ENCODE data around the gene DDX25. TPM values are rescaled to one million over a fixed set of nuclear protein-coding genes. Genes with fewer than 3 reads are reported as not detected.

The DDX25 gene
- total RNA-seq, 1 experiment from 2014 or later: not detected

DNA sequence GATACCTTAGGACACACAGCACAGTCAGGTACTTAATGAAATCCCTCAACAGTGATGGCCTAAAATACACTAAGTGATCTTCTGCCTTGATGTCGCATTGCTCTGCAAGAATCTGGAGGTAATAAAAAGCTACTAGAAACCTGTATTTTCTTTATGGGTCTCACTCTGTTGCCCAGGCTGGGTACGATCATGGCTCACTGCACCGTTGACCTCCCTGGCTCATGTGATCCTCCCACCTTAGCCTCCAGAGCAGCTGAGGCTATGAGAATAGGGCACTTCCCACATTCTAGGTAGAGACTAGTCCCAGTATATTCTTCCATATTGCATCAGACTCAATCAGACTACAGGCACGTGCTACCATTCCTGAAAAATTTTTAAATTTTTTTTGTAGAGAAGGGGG lies 63.2 kb downstream of the DDX25 start:
- no peak for DNase-seq (ENCODE audit: extremely low read depth, low read depth)

DNA sequence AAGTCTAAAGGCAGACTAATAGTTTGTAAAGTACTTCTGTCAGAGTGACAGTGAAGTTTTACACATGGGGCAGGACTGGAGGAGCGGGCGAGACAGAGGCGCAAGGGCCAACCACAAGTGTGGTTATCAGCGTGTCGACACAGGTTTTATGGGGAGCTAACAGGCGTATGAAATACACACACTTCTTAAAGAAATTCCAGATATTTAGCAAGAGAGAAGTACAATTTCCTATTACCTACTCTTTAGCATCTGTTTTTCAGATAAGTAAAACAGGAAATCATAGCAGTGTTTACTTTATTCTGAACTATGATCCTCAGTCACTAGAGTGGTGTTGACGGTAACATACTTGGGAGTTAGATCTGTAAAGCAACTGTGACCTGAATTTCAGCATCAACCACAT lies 64.0 kb downstream of the DDX25 start:
- DNase-seq (ENCODE audit: extremely low read depth, low read depth): no peak

DNA sequence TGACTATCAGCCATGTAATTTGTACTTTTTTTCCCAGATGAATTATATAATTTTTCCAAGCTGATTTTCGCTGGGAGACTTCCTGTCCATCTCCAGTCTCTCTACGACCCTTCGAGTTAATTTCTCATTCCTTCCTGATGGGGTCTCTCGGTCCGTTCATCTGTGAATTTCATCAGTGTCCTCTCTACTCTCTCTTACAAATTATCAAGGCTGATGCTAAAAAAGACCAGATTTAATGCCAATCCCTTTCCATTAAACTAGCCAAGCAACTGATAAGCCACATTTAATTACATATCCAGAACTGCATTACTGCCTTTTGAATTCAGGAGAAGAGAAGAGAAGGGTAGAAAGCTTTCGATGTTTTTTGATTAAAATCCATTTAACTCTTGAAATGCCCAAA lies 67.3 kb downstream of the DDX25 start:
- no peak for DNase-seq (ENCODE audit: extremely low read depth, low read depth)

DNA sequence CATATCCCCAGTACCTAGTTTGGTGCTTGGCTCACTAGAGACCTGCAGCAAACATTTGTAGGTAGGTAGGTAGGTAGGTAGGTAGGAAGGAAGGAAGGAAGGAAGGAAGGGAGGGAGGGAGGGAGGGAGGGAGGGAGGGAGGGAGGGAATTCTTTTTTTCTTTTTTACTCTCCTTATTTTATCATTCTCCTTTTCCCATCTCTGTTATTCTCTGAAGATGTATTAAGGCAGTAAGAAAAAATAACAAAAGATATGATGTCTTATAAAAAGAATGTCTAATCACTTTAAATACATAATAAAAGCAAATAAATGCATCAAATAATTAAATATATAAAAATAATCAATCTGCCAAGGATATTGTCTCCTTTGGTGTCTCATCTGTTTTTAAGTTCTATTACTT lies 70.0 kb downstream of the DDX25 start:
- DNase-seq (ENCODE audit: extremely low read depth, low read depth): no peak

DNA sequence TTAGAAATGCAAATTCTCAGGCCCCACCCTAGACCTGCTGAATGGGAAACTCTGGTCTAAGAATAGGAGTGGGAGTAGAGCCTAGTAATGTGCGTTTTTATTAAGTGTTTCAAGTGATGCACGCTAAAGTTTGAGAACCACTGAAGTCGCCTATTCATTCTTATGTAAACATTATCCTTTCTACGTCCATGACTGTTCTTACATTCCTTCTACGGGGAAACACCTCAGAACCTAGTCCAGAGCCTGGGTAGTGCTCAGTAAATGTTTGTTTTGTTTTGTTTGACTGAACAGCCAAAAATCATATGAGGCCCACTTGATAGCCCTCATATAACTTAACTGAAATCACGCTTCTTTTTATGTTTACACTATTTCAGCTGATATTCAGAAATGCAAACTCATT lies 71.3 kb downstream of the DDX25 start:
- DNase-seq (ENCODE audit: extremely low read depth, low read depth): no peak

DNA sequence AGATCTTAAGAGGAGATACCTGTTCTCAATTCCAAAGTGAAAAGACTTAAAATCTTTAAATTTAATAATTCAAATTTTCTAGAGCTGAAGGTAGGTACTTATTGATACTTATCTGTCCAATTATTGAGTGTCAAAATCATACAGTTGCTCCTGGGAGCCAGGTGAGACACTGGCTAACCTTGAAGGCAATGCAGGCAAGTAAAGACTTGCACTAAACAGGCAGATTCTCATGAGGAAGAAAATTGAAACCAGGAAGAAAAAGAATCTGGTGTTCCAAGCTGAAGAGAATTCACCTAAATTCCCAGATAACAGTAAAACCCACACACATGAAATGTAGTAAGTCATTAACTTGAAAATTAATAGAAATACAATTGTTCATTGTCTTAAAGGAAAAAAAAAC lies 71.8 kb downstream of the DDX25 start:
- DNase-seq (ENCODE audit: extremely low read depth, low read depth): no peak

DNA sequence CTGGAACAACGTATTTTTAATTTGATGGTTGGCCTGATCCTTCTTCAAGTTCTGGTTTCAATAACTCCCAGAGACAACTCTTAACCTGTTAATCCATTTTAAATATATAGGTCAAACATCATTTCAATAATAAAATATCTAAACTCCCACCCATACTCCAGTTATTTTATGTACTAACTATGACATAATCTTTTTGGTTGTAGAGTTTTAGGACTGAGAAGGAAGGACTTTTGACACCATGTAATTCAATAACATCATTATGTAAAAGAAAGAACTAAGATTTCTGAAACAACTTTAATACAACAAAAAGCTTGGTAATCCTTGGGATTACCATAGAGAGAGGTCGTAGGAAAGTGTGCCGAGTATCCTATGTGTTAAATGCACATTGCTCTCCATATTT lies 73.0 kb downstream of the DDX25 start:
- no peak for DNase-seq (ENCODE audit: extremely low read depth, low read depth)

DNA sequence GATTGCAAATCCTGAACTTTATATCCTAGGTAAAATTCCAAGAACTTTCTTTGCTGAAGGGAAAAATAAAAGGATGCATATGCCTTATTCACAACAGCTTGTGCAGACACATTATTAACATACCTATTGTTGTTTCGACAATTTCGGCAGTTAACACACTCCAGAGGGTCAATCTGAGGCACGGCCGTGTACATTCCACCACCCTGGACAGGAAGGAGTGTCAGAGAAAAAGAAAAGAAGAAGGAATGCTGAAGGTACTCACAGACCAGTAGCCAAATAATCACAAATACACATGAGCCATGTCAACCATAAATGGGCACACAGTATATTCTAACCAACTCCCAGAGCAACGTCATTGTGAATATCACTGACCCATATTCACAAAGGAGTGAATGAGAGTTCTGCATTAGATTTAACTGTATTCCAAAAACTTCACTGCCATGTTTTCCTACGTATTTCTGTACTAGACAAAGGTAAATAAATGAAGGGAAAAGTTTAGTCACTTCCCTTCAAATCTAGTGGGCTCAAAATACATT lies 73.9 kb downstream of the DDX25 start:
- no peak for DNase-seq (ENCODE audit: extremely low read depth, low read depth)

Other genes with a start within 250 kb of the DDX25 start
- not detected in 2 replicates for gene ACRV1, start 223.7 kb upstream of the DDX25 start, total RNA-seq (2014; rRNA removed; shearing (Covaris generic))
- gene PATE1, start 158.2 kb upstream of the DDX25 start, total RNA-seq (2014; rRNA removed; shearing (Covaris generic)): not detected in 2 replicates
- not detected in 2 replicates for gene PATE2, start 125.7 kb upstream of the DDX25 start, total RNA-seq (2014; rRNA removed; shearing (Covaris generic))
- gene PATE3, start 116.4 kb upstream of the DDX25 start, total RNA-seq (2014; rRNA removed; shearing (Covaris generic)): not detected in 2 replicates
- gene PATE4, start 71.2 kb upstream of the DDX25 start, total RNA-seq (2014; rRNA removed; shearing (Covaris generic)): not detected in 2 replicates
- gene HYLS1, start 16.8 kb upstream of the DDX25 start, total RNA-seq (2014; rRNA removed; shearing (Covaris generic)): 8.5 and 11.7 TPM in 2 replicates
- 17.2 and 17.9 TPM in 2 replicates for gene PUS3, start 1.3 kb upstream of the DDX25 start, total RNA-seq (2014; rRNA removed; shearing (Covaris generic))
- gene VSIG10L2, start 41.5 kb downstream of the DDX25 start, total RNA-seq (2014; rRNA removed; shearing (Covaris generic)): 0.02 TPM in 1 of 2 replicates, not detected in the other
- 3.4 and 3.7 TPM in 2 replicates for gene CDON, start 158.4 kb downstream of the DDX25 start, total RNA-seq (2014; rRNA removed; shearing (Covaris generic))